SH-SY5Y (cell line): Measurements from ENCODE around the gene NELL2.

Source experiments
- GATA2 ChIP-seq: IDR thresholded peaks from 2 replicates; pipeline ENCODE4 v1.6.1; 2011; ENCODE audit warnings: mild to moderate bottlenecking, low read depth, low read length
- GATA3 ChIP-seq: IDR thresholded peaks from 2 replicates; pipeline ENCODE4 v1.6.1; 2011; ENCODE audit warnings: low read depth, mild to moderate bottlenecking, low read length, moderate library complexity

GRCh38 chr12:44775901-44776300 lies 100.2 kb downstream of the NELL2 start:
- TF ChIP-seq GATA3 (no peak), GATA2 (no peak)
